Endothelial cell of umbilical vein (primary cell): ENCODE measurements around the gene OR10A2. TPM values are rescaled to one million over a fixed set of nuclear protein-coding genes. Genes with fewer than 3 reads are reported as not detected.

ENCODE experiments used
- BruUV-seq: library from RNA; stranded (reverse); fragments of 400-500 nt; replicated peaks from 2 replicates; lab custom pipeline; 2021; lab: Mats Ljungman, UMichigan
- CTCF ChIA-PET: fragments of 300-600, 350-600 bp; sonication (Branson Sonifier 250); formaldehyde crosslinking; loops from one replicate; lab custom pipeline; 2021; ENCODE audit warnings: antibody characterized with exemption, inconsistent platforms; lab: Charles Lee
- POLR2A ChIA-PET: fragments of 300-600, 350-600 bp; sonication (Branson Sonifier 250); formaldehyde crosslinking; loops from one replicate; lab custom pipeline; 2021; ENCODE audit warnings: antibody characterized with exemption, inconsistent platforms; lab: Charles Lee
- DNase-seq: peaks from one replicate; pipeline ENCODE4 v3.0.0-alpha.2; 2011; ENCODE audit warnings: low read depth, low spot score
- FAIRE-seq: peaks from 2 replicates; lab custom pipeline; 2011; peaks lifted over from hg19 to GRCh38; lab: Jason Lieb, UNC
- H2AFZ ChIP-seq: 2 replicates; pipeline ENCODE4 v1.6.0; 2012; ENCODE audit warnings: low read depth, low read length, control low read depth, inconsistent platforms
- H3K27ac ChIP-seq: 2 replicates; pipeline ENCODE4 v1.5.1; 2011; ENCODE audit warnings: low read depth, mild to moderate bottlenecking, control low read depth, low read length, moderate library complexity; ENCODE audit not compliant: insufficient read depth
- H3K27me3 ChIP-seq, 2 experiments: 2 replicates each; pipeline versions ENCODE4 v1.6.0 to v1.6.1; 2011; ENCODE audit warnings: low read length in 2 of 2, mixed read lengths in 1 of 2; ENCODE audit not compliant: control insufficient read depth in 2 of 2, insufficient read depth in 2 of 2
- H3K36me3 ChIP-seq, 2 experiments: 2 replicates in 1 of 2; 3 replicates in 1 of 2; pipeline ENCODE4 v1.5.1; 2011; ENCODE audit warnings: low read length in 2 of 2, mild to moderate bottlenecking in 1 of 2, moderate library complexity in 1 of 2; ENCODE audit not compliant: control insufficient read depth in 2 of 2, insufficient read depth in 2 of 2; ENCODE audit errors: extremely low read depth in 1 of 2
- H3K4me1 ChIP-seq: 3 replicates; pipeline ENCODE4 v1.5.1; 2011; ENCODE audit warnings: mild to moderate bottlenecking, low read length; ENCODE audit not compliant: control insufficient read depth, insufficient read depth; ENCODE audit errors: extremely low read depth
- H3K4me2 ChIP-seq: 2 replicates; pipeline ENCODE4 v1.6.1; 2011; ENCODE audit warnings: low read length, control low read depth, mixed read lengths; ENCODE audit not compliant: insufficient read depth
- H3K4me3 ChIP-seq, 3 experiments: fragments of 200-600 bp in 1 of 3; sonication (generic), shearing (Covaris generic) in 1 of 3; replicated peaks in 1 of 3; 2 replicates each; pipeline ENCODE4 v1.5.1; 2011 to 2016; ENCODE audit warnings: control low read depth in 3 of 3, low read length in 3 of 3, mild to moderate bottlenecking in 2 of 3, inconsistent platforms in 1 of 3, low read depth in 1 of 3, moderate library complexity in 1 of 3; ENCODE audit not compliant: insufficient read depth in 1 of 3
- H3K79me2 ChIP-seq: 2 replicates; pipeline ENCODE4 v1.6.0; 2012; ENCODE audit warnings: low read length, inconsistent platforms; ENCODE audit not compliant: control insufficient read depth, insufficient read depth
- H3K9ac ChIP-seq: replicated peaks from 2 replicates; pipeline ENCODE3; 2011; ENCODE audit warnings: low read length, control low read depth; ENCODE audit not compliant: insufficient read depth; ENCODE audit errors: extremely low read depth
- H3K9me1 ChIP-seq: replicated peaks from 3 replicates; pipeline ENCODE4 v1.6.0; 2011; ENCODE audit warnings: mild to moderate bottlenecking, low read length; ENCODE audit not compliant: control insufficient read depth, insufficient read depth; ENCODE audit errors: extremely low read depth
- H3K9me3 ChIP-seq: replicated peaks from 2 replicates; pipeline ENCODE4 v1.5.1; 2012; ENCODE audit warnings: low read length, inconsistent platforms; ENCODE audit not compliant: control insufficient read depth, insufficient read depth
- H4K20me1 ChIP-seq: replicated peaks from 2 replicates; pipeline ENCODE3; 2011; ENCODE audit warnings: mild to moderate bottlenecking, low read length; ENCODE audit not compliant: control insufficient read depth, insufficient read depth; ENCODE audit errors: extremely low read depth
- EZH2 ChIP-seq: IDR thresholded peaks from 2 replicates; pipeline ENCODE4 v1.6.1; 2012; ENCODE audit warnings: borderline replicate concordance, low read depth, mild to moderate bottlenecking, moderate library complexity, low read length, inconsistent platforms; ENCODE audit not compliant: severe bottlenecking
- FOS ChIP-seq: IDR thresholded peaks from 2 replicates; pipeline ENCODE4 v1.6.1; 2011; ENCODE audit warnings: mild to moderate bottlenecking, low read length, moderate library complexity, borderline replicate concordance; ENCODE audit not compliant: insufficient read depth
- GATA2 ChIP-seq: IDR thresholded peaks from 2 replicates; pipeline ENCODE4 v1.7.0; 2011; ENCODE audit warnings: low read depth, mild to moderate bottlenecking, moderate library complexity, mixed read lengths, low read length; ENCODE audit not compliant: insufficient read length, insufficient read depth
- JUN ChIP-seq: IDR thresholded peaks from 2 replicates; pipeline ENCODE4 v1.6.1; 2011; ENCODE audit warnings: borderline replicate concordance, low read depth; ENCODE audit not compliant: insufficient read length, insufficient read depth
- MAX ChIP-seq: IDR thresholded peaks from 2 replicates; pipeline ENCODE4 v1.6.1; 2011; ENCODE audit not compliant: insufficient read depth, insufficient read length
- MYC ChIP-seq: IDR thresholded peaks from one replicate; pipeline ENCODE4 v1.6.1; 2011; ENCODE audit warnings: mild to moderate bottlenecking, low read depth, low read length
- POLR2A ChIP-seq: IDR thresholded peaks from 2 replicates; pipeline ENCODE4 v1.6.1; 2012; ENCODE audit warnings: low read depth, mild to moderate bottlenecking, control low read depth, low read length
- POLR2AphosphoS5 ChIP-seq: IDR thresholded peaks from 2 replicates; pipeline ENCODE4 v1.6.1; 2012; ENCODE audit warnings: low read depth, mild to moderate bottlenecking, control low read depth, low read length, moderate library complexity; ENCODE audit not compliant: insufficient read depth
- dilution Hi-C: fragments of 300-500 bp; cut with MboI; formaldehyde crosslinking; loops from one replicate; pipeline ENCODE4 v1.15.0; 2019; ENCODE audit warnings: low sequenced_read_pairs; ENCODE audit not compliant: extremely low pct_ligation_motif_present
- intact Hi-C: fragments of 100-400 bp; cut with micrococcal nuclease; formaldehyde crosslinking; loops from one replicate; pipeline ENCODE4 v1.10.0; 2022
- polyA plus RNA-seq, 4 experiments: library from polyadenylated mRNA; depleted of rRNA in 3 of 4; stranded (reverse) in 3 of 4; unstranded in 1 of 4; fragments of >200 nt; gene quantifications; 2 replicates each; pipeline versions ENCODE4 v1.2.1 to v1.2.3, GENCODE V29; 2011 to 2012; ENCODE audit warnings: missing spikeins in 1 of 4
- total RNA-seq: library from RNA; stranded (reverse); gene quantifications from 2 replicates; pipeline ENCODE4 v1.2.3, GENCODE V29; 2021
- TF ChIP-seq, protein P1 (sequence below), 2 donors: IDR thresholded peaks; 1 replicate in 1 of 2; 2 replicates in 1 of 2; pipeline ENCODE4 v1.5.1; 2011; ENCODE audit warnings: low read length in 2 of 2, mild to moderate bottlenecking in 2 of 2, moderate library complexity in 2 of 2, control low read depth in 1 of 2, inconsistent platforms in 1 of 2, low read depth in 1 of 2; ENCODE audit not compliant: insufficient read depth in 1 of 2; ENCODE audit errors: extremely low read depth in 1 of 2

OR10A2 gene
- total and polyA plus RNA-seq, 2 donors (not counting 3 experiments of a cell fraction or from before 2014, with no cell fraction given) = not detected

DNA sequence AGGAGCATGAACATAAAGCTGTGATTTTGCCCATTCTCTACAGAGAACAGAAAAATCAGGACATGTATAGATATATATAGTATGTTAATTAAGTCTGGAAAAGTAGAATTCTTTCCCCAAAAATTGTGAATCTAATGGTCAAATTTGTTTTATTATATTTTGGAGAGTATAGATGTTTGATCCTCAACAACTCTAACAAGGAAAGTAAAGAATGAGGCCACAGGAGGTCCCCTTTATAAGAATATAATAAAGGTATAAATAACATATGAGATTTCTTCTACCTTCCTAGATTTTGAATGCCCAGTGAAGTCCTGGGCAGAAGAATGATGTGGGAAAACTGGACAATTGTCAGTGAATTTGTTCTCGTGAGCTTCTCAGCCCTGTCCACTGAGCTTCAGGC is 13.5 kb downstream of the OR10A2 start, which contains the start of gene OR10A4:
Gene OR10A4 (plus strand): TSS at position 301 of the 400 bp plus-strand sequence. CDS start 23 bp downstream, at position 324.
- CTCF ChIA-PET = interaction anchor here (1.1 to 1.2 kb wide), 2 partner anchors 19 to 20 kb away, joined by 3 read pairs; no protein-coding TSS in a partner anchor
- TF ChIP-seq MAX (no peak), GATA2 (no peak), EZH2 (no peak), MYC (no peak), FOS (no peak), JUN (no peak), POLR2A (no peak), POLR2AphosphoS5 (no peak)
- TF ChIP-seq, protein P1, sequence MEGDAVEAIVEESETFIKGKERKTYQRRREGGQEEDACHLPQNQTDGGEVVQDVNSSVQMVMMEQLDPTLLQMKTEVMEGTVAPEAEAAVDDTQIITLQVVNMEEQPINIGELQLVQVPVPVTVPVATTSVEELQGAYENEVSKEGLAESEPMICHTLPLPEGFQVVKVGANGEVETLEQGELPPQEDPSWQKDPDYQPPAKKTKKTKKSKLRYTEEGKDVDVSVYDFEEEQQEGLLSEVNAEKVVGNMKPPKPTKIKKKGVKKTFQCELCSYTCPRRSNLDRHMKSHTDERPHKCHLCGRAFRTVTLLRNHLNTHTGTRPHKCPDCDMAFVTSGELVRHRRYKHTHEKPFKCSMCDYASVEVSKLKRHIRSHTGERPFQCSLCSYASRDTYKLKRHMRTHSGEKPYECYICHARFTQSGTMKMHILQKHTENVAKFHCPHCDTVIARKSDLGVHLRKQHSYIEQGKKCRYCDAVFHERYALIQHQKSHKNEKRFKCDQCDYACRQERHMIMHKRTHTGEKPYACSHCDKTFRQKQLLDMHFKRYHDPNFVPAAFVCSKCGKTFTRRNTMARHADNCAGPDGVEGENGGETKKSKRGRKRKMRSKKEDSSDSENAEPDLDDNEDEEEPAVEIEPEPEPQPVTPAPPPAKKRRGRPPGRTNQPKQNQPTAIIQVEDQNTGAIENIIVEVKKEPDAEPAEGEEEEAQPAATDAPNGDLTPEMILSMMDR (IDR thresholded peaks at IDR 0.05; ENCODE audit: extremely low read depth in 1 of 2, insufficient read depth in 1 of 2, low read depth in 1 of 2, low read length in 2 of 2) = no peak
- Histone ChIP-seq H3K4me2 (no peak within 1 kb of the TSS), H3K9me1 (no peaks in the 10 kb centered on the region), H3K9ac (no peak within 1 kb of the TSS), H3K9me3 (no peaks in the 10 kb centered on the region), H2AFZ (no peak within 1 kb of the TSS), H3K4me3 (no peak within 1 kb of the TSS), H3K79me2 (no peaks in the 10 kb centered on the region), H3K27me3 (peaks cover 0 to 3% of the 10 kb centered on the region in 2 experiments), H3K4me1 (no peaks in the 10 kb centered on the region), H4K20me1 (no peaks in the 10 kb centered on the region), H3K27ac (no peak within 1 kb of the TSS), H3K36me3 (no peaks in the 10 kb centered on the region)
- no TSS peak for BruUV-seq
- FAIRE-seq (no peak), DNase-seq (no peak)
- dilution Hi-C loops (no loop called here), intact Hi-C loops (no loop called here)
- POLR2A ChIA-PET = no interaction called here
